Sigmoid colon (tissue), 7 donors: Measurements from ENCODE around the gene DDX51. TPM values are rescaled to one million over a fixed set of nuclear protein-coding genes. Genes with fewer than 3 reads are reported as not detected.

Source experiments
- DNase-seq: peaks from one replicate; pipeline ENCODE4 v3.0.0-alpha.2; 2019
- H3K27ac ChIP-seq, 4 donors: fragments of 200-600 bp; sonication (generic); one replicate each; pipeline ENCODE4 v1.5.1; 2016 to 2019; ENCODE audit warnings: mild to moderate bottlenecking in 1 of 4
- H3K27me3 ChIP-seq, 3 donors: fragments of 200-600 bp; sonication (generic); one replicate each; pipeline ENCODE4 v1.5.1; 2019; ENCODE audit warnings: mild to moderate bottlenecking in 1 of 3
- H3K36me3 ChIP-seq, 4 donors: fragments of 200-600 bp; sonication (generic); one replicate each; pipeline ENCODE4 v1.5.1; 2016 to 2019
- H3K4me1 ChIP-seq, 4 donors: fragments of 200-600 bp; sonication (generic); one replicate each; pipeline ENCODE4 v1.5.1; 2017 to 2019
- H3K4me3 ChIP-seq, 4 donors: fragments of 200-600 bp; sonication (generic); one replicate each; pipeline ENCODE4 v1.5.1; 2017 to 2019; ENCODE audit warnings: mild to moderate bottlenecking in 2 of 4, moderate library complexity in 1 of 4
- H3K9me3 ChIP-seq, 4 donors: fragments of 200-600 bp in 3 of 4; sonication (generic) in 3 of 4; one replicate each; pipeline versions ENCODE4 v1.5.1 to v1.6.1; 2013 to 2019
- CTCF ChIP-seq, 4 experiments: fragments of 450-650 bp in 3 of 4; fragments of 200-600 bp in 1 of 4; IDR thresholded peaks; one replicate each; pipeline ENCODE4 v1.5.1; 2016 to 2019; ENCODE audit warnings: antibody characterized with exemption in 4 of 4, mild to moderate bottlenecking in 3 of 4, moderate library complexity in 2 of 4
- EP300 ChIP-seq, 4 donors: sonication (generic); formaldehyde crosslinking; IDR thresholded peaks; one replicate each; pipeline ENCODE4 v1.6.1; 2017; ENCODE audit warnings: antibody characterized with exemption in 4 of 4
- POLR2A ChIP-seq, 2 donors: fragments of 450-650 bp; IDR thresholded peaks; one replicate each; pipeline ENCODE4 v1.6.1; 2016; ENCODE audit warnings: antibody characterized with exemption in 2 of 2, mild to moderate bottlenecking in 2 of 2, moderate library complexity in 2 of 2
- POLR2AphosphoS5 ChIP-seq, 4 donors: sonication (generic); formaldehyde crosslinking; IDR thresholded peaks; one replicate each; pipeline ENCODE4 v1.6.1; 2017; ENCODE audit warnings: antibody characterized with exemption in 4 of 4
- WGBS, 2 donors: extraction: QIAGEN DNeasy Blood & Tissue Kit; methylation state at CpG; one replicate each; pipeline ENCODE4 v1.1.7; 2013; 5-methylcytosine and 5-hydroxymethylcytosine counted together
- intact Hi-C: fragments of 100-400 bp; cut with DNase I; formaldehyde crosslinking; loops from one replicate; pipeline ENCODE4 v1.15.1; 2023
- polyA plus RNA-seq, 3 donors: library from polyadenylated mRNA; stranded (reverse); fragments of 200-250 nt; gene quantifications; one replicate each; pipeline ENCODE4 v1.2.3, GENCODE V29; 2013
- total RNA-seq, 4 donors: library from RNA; depleted of rRNA; stranded (reverse); fragments of >200 nt; gene quantifications; one replicate each; pipeline ENCODE4 v1.1.0, GENCODE V29; 2016
- donor health status: healthy with polysubstance abuse.
- donor health status: Bipolar disorder and iron deficiency.
- donor health status: healthy.

Gene DDX51
- total and polyA plus RNA-seq, 7 donors = 3.9 to 22.4 (median 7.2) TPM

- Histone ChIP-seq H3K4me1 (no peaks in the 10 kb centered on the region), H3K27ac (no peak overlapping the region), H3K9me3 (no peaks in the 10 kb centered on the region), H3K4me3 (no peak overlapping the region), H3K27me3 (peaks cover 13 to 88% (median 73%) of the 10 kb centered on the region in 3 donors), H3K36me3 (no peaks in the 10 kb centered on the region)
- 85 to 86% methylated on average over 33 of the region's 33 CpGs for WGBS, 2 donors
- no peak for TF ChIP-seq EP300 (IDR thresholded peaks at IDR 0.05)
- no peak for DNase-seq
- intact Hi-C loops = no loop called here
These were observed 26.6 kb upstream of the DDX51 start for GRCh38 chr12:132170637-132171292.

- H3K9me3 ChIP-seq = no peaks in the 10 kb centered on the region
- H3K36me3 ChIP-seq = no peaks in the 10 kb centered on the region
- H3K4me1 ChIP-seq = no peaks in the 10 kb centered on the region
- no peak overlapping the region for H3K27ac ChIP-seq
- H3K4me3 ChIP-seq = no peak overlapping the region
- H3K27me3 ChIP-seq = peaks cover 13 to 82% (median 67%) of the 10 kb centered on the region in 3 donors
- no peak for TF ChIP-seq EP300 (IDR thresholded peaks at IDR 0.05)
- TF ChIP-seq CTCF (IDR thresholded peaks at IDR 0.05) = no peak
- no peak for TF ChIP-seq POLR2AphosphoS5 (IDR thresholded peaks at IDR 0.05)
- no peak for DNase-seq
- 43 to 45% methylated on average over 16 of the region's 16 CpGs for WGBS, 2 donors
- intact Hi-C loops = no loop called here
These were observed 26.0 kb upstream of the DDX51 start for GRCh38 chr12:132170094-132170636.

- no peaks in the 10 kb centered on the region for H3K36me3 ChIP-seq
- WGBS, 2 donors = 66 to 79% methylated on average over 17 of the region's 17 CpGs
- no peak for DNase-seq
- intact Hi-C loops = no loop called here
- no peaks in the 10 kb centered on the region for H3K4me1 ChIP-seq
- peaks cover 13 to 78% (median 60%) of the 10 kb centered on the region in 3 donors for H3K27me3 ChIP-seq
- H3K9me3 ChIP-seq = no peaks in the 10 kb centered on the region
- H3K27ac ChIP-seq = no peak overlapping the region
- H3K4me3 ChIP-seq = no peak overlapping the region
- no peak for TF ChIP-seq CTCF (IDR thresholded peaks at IDR 0.05)
- TF ChIP-seq EP300 (IDR thresholded peaks at IDR 0.05) = no peak
- TF ChIP-seq POLR2AphosphoS5 (IDR thresholded peaks at IDR 0.05) = no peak
- TF ChIP-seq POLR2A (IDR thresholded peaks at IDR 0.05) = no peak
These were observed 25.3 kb upstream of the DDX51 start for GRCh38 chr12:132169376-132169775.

- intact Hi-C loops = no loop called here
- DNase-seq = no peak
- Histone ChIP-seq H3K4me1 (no peaks in the 10 kb centered on the region), H3K27me3 (peaks cover 13 to 78% (median 56%) of the 10 kb centered on the region in 3 donors), H3K36me3 (no peaks in the 10 kb centered on the region), H3K9me3 (no peaks in the 10 kb centered on the region), H3K27ac (no peak overlapping the region), H3K4me3 (no peak overlapping the region)
- WGBS, 2 donors = 86 to 93% methylated on average over 31 of the region's 31 CpGs
- no peak for TF ChIP-seq POLR2A (IDR thresholded peaks at IDR 0.05)
- no peak for TF ChIP-seq EP300 (IDR thresholded peaks at IDR 0.05)
- no peak for TF ChIP-seq CTCF (IDR thresholded peaks at IDR 0.05)
- TF ChIP-seq POLR2AphosphoS5 (IDR thresholded peaks at IDR 0.05) = no peak
These were observed 24.4 kb upstream of the DDX51 start for GRCh38 chr12:132168311-132169031.

GRCh38 chr12:132167611-132168310 lies 23.6 kb upstream of the DDX51 start:
- TF ChIP-seq CTCF (IDR thresholded peaks at IDR 0.05) (no peak), POLR2AphosphoS5 (IDR thresholded peaks at IDR 0.05) (no peak), POLR2A (IDR thresholded peaks at IDR 0.05) (no peak), EP300 (IDR thresholded peaks at IDR 0.05) (no peak)
- intact Hi-C loops = no loop called here
- Histone ChIP-seq H3K27ac (no peak overlapping the region), H3K36me3 (no peaks in the 10 kb centered on the region), H3K9me3 (no peaks in the 10 kb centered on the region), H3K27me3 (peaks cover 13 to 78% (median 55%) of the 10 kb centered on the region in 3 donors), H3K4me1 (peaks cover 0 to 4% (median 0%) of the 10 kb centered on the region in 4 donors), H3K4me3 (no peak overlapping the region)
- WGBS, 2 donors = 76 to 79% methylated on average over 30 of the region's 30 CpGs
- no peak for DNase-seq
